Panc1 (cell line): ENCODE results near the gene ATP13A3. TPM values are rescaled to one million over a fixed set of nuclear protein-coding genes. Genes with fewer than 3 reads are reported as not detected.

Experiments used
- ATAC-seq: fragments of 200-7000 bp; cut with Tn5 transposase; 2 replicates; pipeline ENCODE4 v1.9.1; 2020; ENCODE audit warnings: mild to moderate bottlenecking, moderate library complexity
- BruUV-seq: library from RNA; stranded (reverse); fragments of 400-500 nt; replicated peaks from 2 replicates; lab custom pipeline; 2021; lab: Mats Ljungman, UMichigan
- CTCF ChIA-PET: fragments of 300-600 bp; sonication (Branson Sonifier 250); formaldehyde crosslinking; loops from one replicate; lab custom pipeline; 2022; ENCODE audit warnings: antibody characterized with exemption; lab: Charles Lee
- POLR2A ChIA-PET: fragments of 300-600 bp; sonication (Branson Sonifier 250); formaldehyde crosslinking; loops from one replicate; lab custom pipeline; 2022; ENCODE audit warnings: antibody characterized with exemption; lab: Charles Lee
- DNase-seq: peaks from one replicate; pipeline ENCODE4 v3.0.0-alpha.2; 2010; ENCODE audit warnings: low read depth, low spot score
- H3K27ac ChIP-seq: 2 replicates; pipeline ENCODE4 v1.5.1; 2011; ENCODE audit warnings: mild to moderate bottlenecking, low read length, inconsistent platforms
- H3K27me3 ChIP-seq: fragments of 200-500 bp; sonication (Bioruptor generic); 2 replicates; pipeline ENCODE4 v1.6.0; 2014; ENCODE audit warnings: low read length, inconsistent platforms; ENCODE audit not compliant: control insufficient read depth, insufficient read depth
- H3K36me3 ChIP-seq: fragments of 200-500 bp; sonication (Bioruptor generic); 2 replicates; pipeline ENCODE4 v1.5.1; 2014; ENCODE audit warnings: inconsistent platforms, mild to moderate bottlenecking, low read length, moderate library complexity; ENCODE audit not compliant: control insufficient read depth, insufficient read depth
- H3K4me1 ChIP-seq: 2 replicates; pipeline ENCODE4 v1.5.1; 2011; ENCODE audit warnings: inconsistent platforms, mild to moderate bottlenecking, low read length, moderate library complexity; ENCODE audit not compliant: control insufficient read depth, insufficient read depth
- H3K4me3 ChIP-seq, 2 experiments: 2 replicates each; pipeline ENCODE4 v1.5.1; 2011 to 2012; ENCODE audit warnings: low read depth in 2 of 2, low read length in 2 of 2, mild to moderate bottlenecking in 2 of 2, inconsistent platforms in 1 of 2, moderate library complexity in 1 of 2
- H3K9me3 ChIP-seq: fragments of 200-500 bp; sonication (Bioruptor generic); 2 replicates; pipeline ENCODE4 v1.5.1; 2014; ENCODE audit warnings: low read depth, mild to moderate bottlenecking, inconsistent platforms, low read length, moderate library complexity; ENCODE audit not compliant: control insufficient read depth, insufficient read depth
- POLR2AphosphoS5 ChIP-seq: IDR thresholded peaks from 2 replicates; pipeline ENCODE4 v1.6.1; 2012; ENCODE audit warnings: mild to moderate bottlenecking, low read depth, low read length, moderate library complexity
- REST ChIP-seq, 2 experiments: IDR thresholded peaks; 2 replicates each; pipeline ENCODE4 v1.6.1; 2011 to 2012; ENCODE audit warnings: low read depth in 2 of 2, control low read depth in 1 of 2, low read length in 1 of 2, mild to moderate bottlenecking in 1 of 2, moderate library complexity in 1 of 2; ENCODE audit not compliant: insufficient read depth in 1 of 2
- SIN3A ChIP-seq: IDR thresholded peaks from 2 replicates; pipeline ENCODE4 v1.6.1; 2012; ENCODE audit warnings: low read depth, mild to moderate bottlenecking, low read length, moderate library complexity, borderline replicate concordance; ENCODE audit not compliant: insufficient read depth
- TCF7L2 ChIP-seq: IDR thresholded peaks from 2 replicates; pipeline ENCODE4 v1.6.1; 2011; ENCODE audit warnings: mild to moderate bottlenecking, low read depth, low read length, inconsistent platforms
- in situ Hi-C: cut with HindIII; loops from 2 replicates; pipeline ENCODE4 v1.10.0; 2016; ENCODE audit warnings: low sequenced_read_pairs, low pct_unique_long_range_greater_than_20kb
- intact Hi-C: fragments of 100-400 bp; cut with micrococcal nuclease; formaldehyde crosslinking; loops from one replicate; pipeline ENCODE4 v1.10.0; 2022; ENCODE audit not compliant: unreplicated experiment
- total RNA-seq: library from RNA; stranded (reverse); gene quantifications from one replicate; pipeline ENCODE4 v1.2.1, GENCODE V29; 2021; ENCODE audit not compliant: unreplicated experiment
- TF ChIP-seq, protein P1 (sequence below): fragments of 450-650 bp; IDR thresholded peaks from 2 replicates; pipeline ENCODE4 v1.5.1; 2017; ENCODE audit warnings: mild to moderate bottlenecking

Gene ATP13A3
- total RNA-seq, 1 experiment from 2014 or later = 169 TPM

- H3K4me3 ChIP-seq = no peak overlapping the region
- TF ChIP-seq SIN3A = no peak
- no peak for TF ChIP-seq TCF7L2
- TF ChIP-seq, protein P1, sequence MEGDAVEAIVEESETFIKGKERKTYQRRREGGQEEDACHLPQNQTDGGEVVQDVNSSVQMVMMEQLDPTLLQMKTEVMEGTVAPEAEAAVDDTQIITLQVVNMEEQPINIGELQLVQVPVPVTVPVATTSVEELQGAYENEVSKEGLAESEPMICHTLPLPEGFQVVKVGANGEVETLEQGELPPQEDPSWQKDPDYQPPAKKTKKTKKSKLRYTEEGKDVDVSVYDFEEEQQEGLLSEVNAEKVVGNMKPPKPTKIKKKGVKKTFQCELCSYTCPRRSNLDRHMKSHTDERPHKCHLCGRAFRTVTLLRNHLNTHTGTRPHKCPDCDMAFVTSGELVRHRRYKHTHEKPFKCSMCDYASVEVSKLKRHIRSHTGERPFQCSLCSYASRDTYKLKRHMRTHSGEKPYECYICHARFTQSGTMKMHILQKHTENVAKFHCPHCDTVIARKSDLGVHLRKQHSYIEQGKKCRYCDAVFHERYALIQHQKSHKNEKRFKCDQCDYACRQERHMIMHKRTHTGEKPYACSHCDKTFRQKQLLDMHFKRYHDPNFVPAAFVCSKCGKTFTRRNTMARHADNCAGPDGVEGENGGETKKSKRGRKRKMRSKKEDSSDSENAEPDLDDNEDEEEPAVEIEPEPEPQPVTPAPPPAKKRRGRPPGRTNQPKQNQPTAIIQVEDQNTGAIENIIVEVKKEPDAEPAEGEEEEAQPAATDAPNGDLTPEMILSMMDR = no peak
- TF ChIP-seq POLR2AphosphoS5 = no peak
- no peak for TF ChIP-seq REST (IDR thresholded peaks at IDR 0.05; ENCODE audit: insufficient read depth in 1 of 2, low read depth in 2 of 2, low read length in 1 of 2)
- DNase-seq (no peak), ATAC-seq (0 out of 2 replicates have a peak, but pooled peaks have one; percentile 6)
- no peaks in the 10 kb centered on the region for H3K36me3 ChIP-seq
- no peaks in the 10 kb centered on the region for H3K27me3 ChIP-seq
- H3K4me1 ChIP-seq = no peaks in the 10 kb centered on the region; the same call in 1 of the 2 replicates
- H3K27ac ChIP-seq = 0 out of 2 replicates have a peak overlapping the region, but pooled peaks have one; percentile 56
- BruUV-seq = no TSS peak
- H3K9me3 ChIP-seq = no peaks in the 10 kb centered on the region
- ChIA-PET CTCF (no interaction called here), POLR2A (interaction anchor here (0.6 kb wide), 1 partner anchor 914 kb away, joined by 3 read pairs; no protein-coding TSS in a partner anchor)
- in situ Hi-C loops = no loop called here
- intact Hi-C loops = no loop called here
These were observed 40.9 kb upstream of the ATP13A3 start for GRCh38 chr3:194527726-194528125.

DNA sequence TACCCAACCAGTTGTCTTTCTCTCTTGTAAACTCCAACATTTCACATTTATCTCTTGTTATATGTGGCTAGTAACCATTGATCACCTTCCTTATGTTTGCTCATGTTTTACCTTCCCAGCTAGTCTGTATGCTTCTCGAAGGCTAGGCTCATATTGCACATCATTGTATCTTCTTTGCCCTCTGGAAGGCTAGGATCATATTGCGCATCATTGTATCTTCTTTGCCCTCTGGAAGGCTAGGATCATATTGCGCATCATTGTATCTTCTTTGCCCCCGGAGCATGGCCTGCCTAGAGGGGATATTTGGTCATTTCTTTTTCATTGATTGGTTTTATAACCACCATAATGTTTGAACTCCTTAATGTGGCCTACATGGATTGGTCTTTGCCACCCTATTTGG is 39.4 kb upstream of the ATP13A3 start:
- H3K4me1 ChIP-seq = no peaks in the 10 kb centered on the region; the same call in 1 of the 2 replicates
- no peak overlapping the region for H3K4me3 ChIP-seq
- in situ Hi-C loops = no loop called here
- ChIA-PET CTCF (no interaction called here), POLR2A (no interaction called here)
- DNase-seq = no peak
- no peak overlapping the region for H3K27ac ChIP-seq
- no peaks in the 10 kb centered on the region for H3K36me3 ChIP-seq
- intact Hi-C loops = no loop called here
- TF ChIP-seq POLR2AphosphoS5 = no peak
- no peak for TF ChIP-seq SIN3A
- no peak for TF ChIP-seq TCF7L2
- TF ChIP-seq, protein P1 = no peak
- TF ChIP-seq REST (IDR thresholded peaks at IDR 0.05; ENCODE audit: insufficient read depth in 1 of 2, low read depth in 2 of 2, low read length in 1 of 2) = no peak
- BruUV-seq = no TSS peak
- no peaks in the 10 kb centered on the region for H3K27me3 ChIP-seq
- no peak for ATAC-seq
- H3K9me3 ChIP-seq = no peaks in the 10 kb centered on the region
